RPMI8226 (cell line): ENCODE data around the gene ATM.

Experiments
- DNase-seq: peaks from one replicate; pipeline ENCODE4 v3.0.0-alpha.2; 2015

Gene ATM

GRCh38 chr11:108222574-108223347 lies at the start of gene ATM, which contains the start of gene NPAT:
Gene ATM (plus strand): TSS chr11:108223067. CDS start chr11:108227625, 4,558 bp downstream.
Gene NPAT (minus strand): TSS chr11:108222638. CDS start chr11:108222536, 102 bp downstream.
- peak; percentile 100 for DNase-seq

GRCh38 chr11:108177570-108177969 lies 45.3 kb upstream of the ATM start:
- no peak for DNase-seq

GRCh38 chr11:108193725-108194124 lies 29.1 kb upstream of the ATM start:
- no peak for DNase-seq

GRCh38 chr11:108196901-108197300 lies 26.0 kb upstream of the ATM start:
- DNase-seq: no peak

GRCh38 chr11:108197351-108197750 lies 25.5 kb upstream of the ATM start:
- DNase-seq: no peak

GRCh38 chr11:108198833-108199232 lies 24.0 kb upstream of the ATM start:
- DNase-seq: no peak

- no peak for DNase-seq
Observed at GRCh38 chr11:108199446-108200321, 23.2 kb upstream of the ATM start.

- DNase-seq: peak; percentile 78
Observed at GRCh38 chr11:108203075-108203474, 19.8 kb upstream of the ATM start.

GRCh38 chr11:108204376-108204775 lies 18.5 kb upstream of the ATM start:
- no peak for DNase-seq

GRCh38 chr11:108204929-108205499 lies 17.9 kb upstream of the ATM start:
- no peak for DNase-seq

- no peak for DNase-seq
Observed at GRCh38 chr11:108206171-108206570, 16.7 kb upstream of the ATM start.

GRCh38 chr11:108206969-108207682 lies 15.7 kb upstream of the ATM start:
- DNase-seq: no peak

GRCh38 chr11:108207683-108208060 lies 15.2 kb upstream of the ATM start:
- no peak for DNase-seq

- no peak for DNase-seq
Observed at GRCh38 chr11:108210441-108210840, 12.4 kb upstream of the ATM start.

- DNase-seq: no peak
Observed at GRCh38 chr11:108213784-108214183, 9.1 kb upstream of the ATM start.

GRCh38 chr11:108216988-108217387 lies 5.9 kb upstream of the ATM start:
- no peak for DNase-seq

- no peak for DNase-seq
Observed at GRCh38 chr11:108218455-108218854, 4.4 kb upstream of the ATM start.

- no peak for DNase-seq
Observed at GRCh38 chr11:108218912-108219783, 3.7 kb upstream of the ATM start.

GRCh38 chr11:108220721-108221336 lies 2.0 kb upstream of the ATM start:
- DNase-seq: no peak

- no peak for DNase-seq
Observed at GRCh38 chr11:108221371-108221770, 1.5 kb upstream of the ATM start.

GRCh38 chr11:108221911-108222573 lies 825 bp upstream of the ATM start:
- DNase-seq: no peak
